Parathyroid adenoma (tissue), 2 donors: ENCODE results near the gene ACAA2.
A peak's percentile ranks its signal among the peaks of the same experiment; 100 is the strongest.

Source experiments
- H2AFZ ChIP-seq: fragments of 300-600 bp; sonication (generic); one replicate; pipeline ENCODE4 v1.7.0; 2017; ENCODE audit warnings: antibody characterized with exemption, mild to moderate bottlenecking
- H3K27ac ChIP-seq: fragments of 300-600 bp; sonication (generic); one replicate; pipeline ENCODE4 v1.7.0; 2017
- H3K27me3 ChIP-seq: fragments of 300-600 bp; sonication (generic); one replicate; pipeline ENCODE4 v1.7.0; 2017; ENCODE audit warnings: low read length; ENCODE audit not compliant: control insufficient read depth, insufficient read depth
- H3K36me3 ChIP-seq: fragments of 300-600 bp; sonication (generic); one replicate; pipeline ENCODE4 v1.7.0; 2017; ENCODE audit warnings: low read length; ENCODE audit not compliant: control insufficient read depth, insufficient read depth
- H3K4me1 ChIP-seq: fragments of 300-600 bp; sonication (generic); one replicate; pipeline ENCODE4 v1.7.0; 2017; ENCODE audit warnings: control low read depth
- H3K4me2 ChIP-seq: fragments of 300-600 bp; sonication (generic); one replicate; pipeline ENCODE4 v1.7.0; 2017; ENCODE audit warnings: low read length
- H3K4me3 ChIP-seq: fragments of 300-600 bp; sonication (generic); one replicate; pipeline ENCODE4 v1.7.0; 2017; ENCODE audit warnings: low read depth, low read length
- H3K79me2 ChIP-seq: fragments of 300-600 bp; sonication (generic); one replicate; pipeline ENCODE4 v1.7.0; 2017; ENCODE audit warnings: control low read depth
- H3K9ac ChIP-seq: fragments of 300-600 bp; sonication (generic); one replicate; pipeline ENCODE4 v1.7.0; 2017; ENCODE audit warnings: mild to moderate bottlenecking
- H3K9me3 ChIP-seq: fragments of 300-600 bp; sonication (generic); one replicate; pipeline ENCODE4 v1.7.0; 2017; ENCODE audit warnings: low read length; ENCODE audit not compliant: control insufficient read depth
- TF ChIP-seq, protein P1 (sequence below): fragments of 300-600 bp; sonication (generic); IDR thresholded peaks from one replicate; pipeline ENCODE4 v1.7.0; 2017; ENCODE audit warnings: antibody characterized with exemption, mild to moderate bottlenecking
- donor health status: primary hyperparathyroidism.

ACAA2 gene, protein sequence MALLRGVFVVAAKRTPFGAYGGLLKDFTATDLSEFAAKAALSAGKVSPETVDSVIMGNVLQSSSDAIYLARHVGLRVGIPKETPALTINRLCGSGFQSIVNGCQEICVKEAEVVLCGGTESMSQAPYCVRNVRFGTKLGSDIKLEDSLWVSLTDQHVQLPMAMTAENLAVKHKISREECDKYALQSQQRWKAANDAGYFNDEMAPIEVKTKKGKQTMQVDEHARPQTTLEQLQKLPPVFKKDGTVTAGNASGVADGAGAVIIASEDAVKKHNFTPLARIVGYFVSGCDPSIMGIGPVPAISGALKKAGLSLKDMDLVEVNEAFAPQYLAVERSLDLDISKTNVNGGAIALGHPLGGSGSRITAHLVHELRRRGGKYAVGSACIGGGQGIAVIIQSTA

DNA sequence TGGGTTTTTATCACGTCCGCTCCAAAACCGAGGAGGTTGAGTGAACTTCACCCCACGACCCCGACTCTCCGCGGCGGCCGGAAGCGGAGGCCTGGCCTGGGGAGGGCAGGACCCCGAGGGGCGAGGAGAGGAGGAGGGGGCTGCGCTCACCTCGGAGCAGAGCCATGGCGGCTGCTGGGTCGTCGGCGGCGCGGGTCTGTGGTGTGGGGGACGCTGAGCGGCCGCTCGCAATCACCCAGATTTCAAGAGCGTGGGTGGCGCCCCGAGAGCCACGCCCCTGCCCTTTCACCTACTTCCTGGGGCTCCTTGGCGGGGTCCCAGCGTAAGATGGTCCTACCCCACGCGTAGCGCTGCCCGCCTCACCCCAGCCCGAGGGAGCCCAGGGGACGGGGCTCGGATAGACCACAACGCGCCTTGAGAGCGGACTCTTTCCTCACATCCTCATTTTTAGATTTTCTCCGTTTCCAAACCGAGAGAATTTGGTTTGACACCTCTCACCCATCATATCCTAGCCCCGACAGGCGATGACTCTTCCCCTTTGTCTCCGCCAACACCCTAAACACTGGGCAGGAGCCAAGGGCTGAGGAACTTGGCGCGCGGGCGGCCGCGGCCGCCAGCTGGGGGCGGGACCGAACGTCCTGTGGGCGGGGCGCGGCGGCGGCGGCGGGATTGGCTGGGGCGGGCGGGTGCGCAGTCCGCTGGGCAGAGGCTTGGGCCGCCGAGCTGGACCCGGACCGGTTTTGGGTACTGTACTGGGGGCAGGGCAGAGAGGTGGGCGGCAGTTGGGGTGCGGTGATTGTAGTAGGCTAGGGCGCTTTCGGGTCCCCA, at the start of gene ACAA2:
Gene ACAA2 (minus strand): TSS at position 215 of the 828 bp plus-strand sequence. CDS start 49 bp downstream, at position 166.
- Histone ChIP-seq H3K9ac (peak within 1 kb of the TSS; percentile 12), H3K4me3 (peak within 1 kb of the TSS; percentile 87), H3K79me2 (peaks cover 3% of the 10 kb centered on the region), H2AFZ (peak within 1 kb of the TSS; percentile 98), H3K9me3 (no peaks in the 10 kb centered on the region), H3K4me2 (peak within 1 kb of the TSS; percentile 95), H3K27me3 (no peaks in the 10 kb centered on the region), H3K27ac (peak within 1 kb of the TSS; percentile 84), H3K4me1 (peaks cover 3% of the 10 kb centered on the region), H3K36me3 (no peaks in the 10 kb centered on the region)
- TF ChIP-seq, protein P1, sequence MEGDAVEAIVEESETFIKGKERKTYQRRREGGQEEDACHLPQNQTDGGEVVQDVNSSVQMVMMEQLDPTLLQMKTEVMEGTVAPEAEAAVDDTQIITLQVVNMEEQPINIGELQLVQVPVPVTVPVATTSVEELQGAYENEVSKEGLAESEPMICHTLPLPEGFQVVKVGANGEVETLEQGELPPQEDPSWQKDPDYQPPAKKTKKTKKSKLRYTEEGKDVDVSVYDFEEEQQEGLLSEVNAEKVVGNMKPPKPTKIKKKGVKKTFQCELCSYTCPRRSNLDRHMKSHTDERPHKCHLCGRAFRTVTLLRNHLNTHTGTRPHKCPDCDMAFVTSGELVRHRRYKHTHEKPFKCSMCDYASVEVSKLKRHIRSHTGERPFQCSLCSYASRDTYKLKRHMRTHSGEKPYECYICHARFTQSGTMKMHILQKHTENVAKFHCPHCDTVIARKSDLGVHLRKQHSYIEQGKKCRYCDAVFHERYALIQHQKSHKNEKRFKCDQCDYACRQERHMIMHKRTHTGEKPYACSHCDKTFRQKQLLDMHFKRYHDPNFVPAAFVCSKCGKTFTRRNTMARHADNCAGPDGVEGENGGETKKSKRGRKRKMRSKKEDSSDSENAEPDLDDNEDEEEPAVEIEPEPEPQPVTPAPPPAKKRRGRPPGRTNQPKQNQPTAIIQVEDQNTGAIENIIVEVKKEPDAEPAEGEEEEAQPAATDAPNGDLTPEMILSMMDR, result no peak

GRCh38 chr18:49862656-49863385, 49.5 kb upstream of the ACAA2 start:
- Histone ChIP-seq H3K4me3 (no peak overlapping the region), H2AFZ (no peak overlapping the region)

DNA sequence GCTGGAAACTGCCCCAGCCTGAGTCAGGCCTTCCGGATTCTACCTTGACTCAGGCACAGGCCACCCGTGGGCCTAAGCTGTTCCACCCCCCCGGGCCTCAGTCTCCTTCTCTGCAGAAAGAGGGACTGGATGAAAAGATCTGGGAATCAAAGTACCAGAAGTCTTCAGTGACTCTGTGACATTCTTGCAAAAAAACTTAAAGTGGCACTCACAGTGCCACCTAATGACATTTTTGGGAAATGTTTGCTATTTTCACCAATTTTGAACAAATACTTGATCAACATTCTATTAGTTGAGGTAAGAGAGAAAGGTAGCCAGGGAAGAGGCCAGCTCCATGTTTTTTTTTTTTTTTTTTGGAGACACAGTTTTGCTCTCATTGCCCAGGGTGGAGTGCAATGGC, 48.3 kb upstream of the ACAA2 start:
- Histone ChIP-seq H3K27ac (no peak overlapping the region), H3K9me3 (no peaks in the 10 kb centered on the region), H3K4me2 (no peak overlapping the region), H3K36me3 (no peaks in the 10 kb centered on the region), H3K9ac (no peak overlapping the region), H3K4me1 (no peaks in the 10 kb centered on the region), H3K4me3 (no peak overlapping the region), H3K79me2 (no peaks in the 10 kb centered on the region), H3K27me3 (no peaks in the 10 kb centered on the region), H2AFZ (no peak overlapping the region)
- TF ChIP-seq, protein P1, result peak; percentile 16

More at GRCh38 chr18:49862656-49863385, 49.5 kb upstream of the ACAA2 start:
- H3K4me1 ChIP-seq, result no peaks in the 10 kb centered on the region
- no peak overlapping the region for H3K9ac ChIP-seq
- H3K4me2 ChIP-seq, result no peak overlapping the region
- H3K27ac ChIP-seq, result no peak overlapping the region
- no peaks in the 10 kb centered on the region for H3K27me3 ChIP-seq
- no peaks in the 10 kb centered on the region for H3K9me3 ChIP-seq
- no peaks in the 10 kb centered on the region for H3K79me2 ChIP-seq
- no peaks in the 10 kb centered on the region for H3K36me3 ChIP-seq
- TF ChIP-seq, protein P1, result no peak

DNA sequence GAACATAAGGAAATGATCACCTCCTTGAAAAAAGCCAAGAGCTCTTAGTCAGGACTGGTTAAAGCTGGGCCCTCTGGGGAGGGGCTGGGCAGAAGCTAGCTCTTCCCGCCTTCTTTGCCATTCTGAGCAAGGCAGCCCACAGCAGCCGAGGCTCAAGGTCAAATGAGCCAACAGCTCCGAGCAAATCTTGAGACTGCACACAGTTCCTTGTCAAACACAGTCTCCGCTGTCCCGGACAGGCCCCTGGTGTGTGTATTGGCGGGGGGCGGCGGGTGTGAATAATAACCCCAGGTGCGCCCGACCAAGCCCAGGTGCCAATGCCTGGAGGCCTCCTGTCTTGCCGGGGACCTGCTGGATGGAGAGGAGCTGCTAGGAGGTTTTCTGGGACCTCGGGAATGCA, 46.4 kb upstream of the ACAA2 start:
- Histone ChIP-seq H3K9ac (no peak overlapping the region), H3K27me3 (no peaks in the 10 kb centered on the region), H2AFZ (no peak overlapping the region), H3K9me3 (no peaks in the 10 kb centered on the region), H3K4me2 (no peak overlapping the region), H3K36me3 (no peaks in the 10 kb centered on the region), H3K79me2 (no peaks in the 10 kb centered on the region), H3K4me3 (no peak overlapping the region), H3K4me1 (no peaks in the 10 kb centered on the region), H3K27ac (no peak overlapping the region)
- TF ChIP-seq, protein P1, result no peak
